CD4-positive, alpha-beta T cell treated with Interleukin-2 at 100 ng/mL for 4 hours (primary cell): Measurements from ENCODE around the gene KRTAP5-5.
"Not testable (repeated sequence)": the region's sequence is repeated elsewhere in the genome, so short reads cannot be mapped to it uniquely, and the experiment has no call there.

Experiments
- DNase-seq: peaks from one replicate; pipeline ENCODE4 v3.0.0-alpha.2; 2020; ENCODE audit warnings: low spot score

The KRTAP5-5 gene

GRCh38 chr11:1642288-1643145 lies 12.9 kb downstream of the KRTAP5-5 start:
- no peak for DNase-seq

GRCh38 chr11:1643146-1643690 lies 13.6 kb downstream of the KRTAP5-5 start:
- no peak for DNase-seq

- no peak for DNase-seq
Measured at GRCh38 chr11:1644601-1645356, 15.2 kb downstream of the KRTAP5-5 start.

- DNase-seq, result no peak
Measured at GRCh38 chr11:1645357-1645821, 15.8 kb downstream of the KRTAP5-5 start.

GRCh38 chr11:1646540-1646939 lies 17.0 kb downstream of the KRTAP5-5 start:
- DNase-seq, result not testable (repeated sequence)

- DNase-seq, result no peak
Measured at GRCh38 chr11:1647901-1648652, 18.5 kb downstream of the KRTAP5-5 start.

GRCh38 chr11:1648653-1649420 lies 19.3 kb downstream of the KRTAP5-5 start:
- DNase-seq, result no peak

GRCh38 chr11:1650034-1650917 lies 20.7 kb downstream of the KRTAP5-5 start:
- no peak for DNase-seq

GRCh38 chr11:1650918-1651262 lies 21.3 kb downstream of the KRTAP5-5 start:
- DNase-seq, result no peak

GRCh38 chr11:1651411-1651980 lies 21.9 kb downstream of the KRTAP5-5 start:
- DNase-seq, result no peak

GRCh38 chr11:1652026-1652425 lies 22.5 kb downstream of the KRTAP5-5 start:
- no peak for DNase-seq

- no peak for DNase-seq
Measured at GRCh38 chr11:1652442-1652770, 22.8 kb downstream of the KRTAP5-5 start.

GRCh38 chr11:1652771-1653540 lies 23.4 kb downstream of the KRTAP5-5 start:
- DNase-seq, result peak; percentile 75

GRCh38 chr11:1653541-1654387 lies 24.2 kb downstream of the KRTAP5-5 start:
- DNase-seq, result no peak

- DNase-seq, result no peak
Measured at GRCh38 chr11:1654388-1655167, 25.0 kb downstream of the KRTAP5-5 start.

GRCh38 chr11:1655168-1656060 lies 25.8 kb downstream of the KRTAP5-5 start:
- DNase-seq, result no peak

- no peak for DNase-seq
Measured at GRCh38 chr11:1656061-1656441, 26.5 kb downstream of the KRTAP5-5 start.
